Muscle layer of colon (tissue), 2 donors: ENCODE results near the gene DLG5.
"Not testable (repeated sequence)": the region's sequence is repeated elsewhere in the genome, so short reads cannot be mapped to it uniquely, and the experiment has no call there.

Experiments used
- H3K27ac ChIP-seq: one replicate; pipeline ENCODE4 v1.7.0; 2013; ENCODE audit warnings: low read depth, mild to moderate bottlenecking, low read length, moderate library complexity
- H3K27me3 ChIP-seq, 2 donors: one replicate each; pipeline ENCODE4 v1.7.0; 2013; ENCODE audit warnings: low read length in 2 of 2, mild to moderate bottlenecking in 2 of 2; ENCODE audit not compliant: insufficient read depth in 2 of 2, control insufficient read depth in 1 of 2
- H3K36me3 ChIP-seq: one replicate; pipeline ENCODE4 v1.7.0; 2013; ENCODE audit warnings: mild to moderate bottlenecking, low read length; ENCODE audit not compliant: insufficient read depth
- H3K4me1 ChIP-seq: one replicate; pipeline ENCODE4 v1.7.0; 2013; ENCODE audit warnings: mild to moderate bottlenecking, low read length; ENCODE audit not compliant: insufficient read depth
- H3K4me3 ChIP-seq, 2 donors: one replicate each; pipeline ENCODE4 v1.7.0; 2013; ENCODE audit warnings: low read length in 2 of 2, low read depth in 1 of 2, mild to moderate bottlenecking in 1 of 2, moderate library complexity in 1 of 2
- H3K9ac ChIP-seq: one replicate; pipeline ENCODE4 v1.7.0; 2013; ENCODE audit warnings: low read length
- H3K9me3 ChIP-seq: one replicate; pipeline ENCODE4 v1.7.0; 2013; ENCODE audit warnings: mild to moderate bottlenecking, low read length
- donor health status: abdominal sarcoma.
- donor health status: Adenocarcinoma of cecum.

The DLG5 gene

GRCh38 chr10:77763453-77764430, 162.8 kb downstream of the DLG5 start:
- Histone ChIP-seq H3K4me1 (no peaks in the 10 kb centered on the region), H3K27me3 (no peaks in the 10 kb centered on the region), H3K4me3 (no peak overlapping the region), H3K9ac (no peak overlapping the region), H3K36me3 (no peaks in the 10 kb centered on the region), H3K9me3 (no peaks in the 10 kb centered on the region), H3K27ac (no peak overlapping the region)

- not testable (repeated sequence) for H3K9me3 ChIP-seq, H3K27me3 ChIP-seq, H3K4me3 ChIP-seq, H3K4me1 ChIP-seq, H3K9ac ChIP-seq, H3K27ac ChIP-seq, H3K36me3 ChIP-seq
Measured at GRCh38 chr10:77758406-77758805, 168.1 kb downstream of the DLG5 start.

- Histone ChIP-seq H3K4me3 (no peak overlapping the region), H3K27ac (no peak overlapping the region), H3K9me3 (no peaks in the 10 kb centered on the region), H3K9ac (no peak overlapping the region), H3K4me1 (no peaks in the 10 kb centered on the region), H3K27me3 (no peaks in the 10 kb centered on the region), H3K36me3 (no peaks in the 10 kb centered on the region)
Measured at GRCh38 chr10:77756319-77757232, 170.0 kb downstream of the DLG5 start.

GRCh38 chr10:77746047-77746707, 180.4 kb downstream of the DLG5 start:
- H3K4me1 ChIP-seq: no peaks in the 10 kb centered on the region
- no peak overlapping the region for H3K27ac ChIP-seq
- no peak overlapping the region for H3K4me3 ChIP-seq
- no peaks in the 10 kb centered on the region for H3K36me3 ChIP-seq
- no peak overlapping the region for H3K9ac ChIP-seq
- no peaks in the 10 kb centered on the region for H3K27me3 ChIP-seq
- no peaks in the 10 kb centered on the region for H3K9me3 ChIP-seq

- Histone ChIP-seq H3K4me1 (no peaks in the 10 kb centered on the region), H3K9me3 (no peaks in the 10 kb centered on the region), H3K9ac (no peak overlapping the region), H3K4me3 (no peak overlapping the region), H3K27me3 (no peaks in the 10 kb centered on the region), H3K36me3 (no peaks in the 10 kb centered on the region), H3K27ac (no peak overlapping the region)
Measured at GRCh38 chr10:77744245-77744644, 182.3 kb downstream of the DLG5 start.

GRCh38 chr10:77742172-77742571, 184.4 kb downstream of the DLG5 start:
- Histone ChIP-seq H3K4me1 (no peaks in the 10 kb centered on the region), H3K4me3 (no peak overlapping the region), H3K27me3 (no peaks in the 10 kb centered on the region), H3K27ac (no peak overlapping the region), H3K9ac (no peak overlapping the region), H3K36me3 (no peaks in the 10 kb centered on the region), H3K9me3 (no peaks in the 10 kb centered on the region)

GRCh38 chr10:77741746-77742145, 184.8 kb downstream of the DLG5 start:
- H3K4me3 ChIP-seq: no peak overlapping the region
- H3K36me3 ChIP-seq: no peaks in the 10 kb centered on the region
- no peak overlapping the region for H3K27ac ChIP-seq
- H3K9me3 ChIP-seq: no peaks in the 10 kb centered on the region
- H3K4me1 ChIP-seq: no peaks in the 10 kb centered on the region
- no peaks in the 10 kb centered on the region for H3K27me3 ChIP-seq
- no peak overlapping the region for H3K9ac ChIP-seq
